GM13976 (cell line): ENCODE measurements around the gene BTG2.

Source experiments
- DNase-seq: peaks from one replicate; pipeline ENCODE4 v3.0.0; 2012; ENCODE audit warnings: low spot score
- CTCF ChIP-seq: IDR thresholded peaks from 2 replicates; pipeline ENCODE4 v1.5.1; 2012; ENCODE audit warnings: borderline replicate concordance, mild to moderate bottlenecking; ENCODE audit not compliant: insufficient read depth; ENCODE audit errors: extremely low read depth, missing control alignments, control extremely low read depth
- in situ Hi-C: fragments of 300-500 bp; cut with MboI; formaldehyde crosslinking; loops from one replicate; pipeline ENCODE4 v1.12.0; 2022; ENCODE audit warnings: low sequenced_read_pairs, mixed read lengths, inconsistent platforms; ENCODE audit not compliant: unreplicated experiment

BTG2 gene

DNA sequence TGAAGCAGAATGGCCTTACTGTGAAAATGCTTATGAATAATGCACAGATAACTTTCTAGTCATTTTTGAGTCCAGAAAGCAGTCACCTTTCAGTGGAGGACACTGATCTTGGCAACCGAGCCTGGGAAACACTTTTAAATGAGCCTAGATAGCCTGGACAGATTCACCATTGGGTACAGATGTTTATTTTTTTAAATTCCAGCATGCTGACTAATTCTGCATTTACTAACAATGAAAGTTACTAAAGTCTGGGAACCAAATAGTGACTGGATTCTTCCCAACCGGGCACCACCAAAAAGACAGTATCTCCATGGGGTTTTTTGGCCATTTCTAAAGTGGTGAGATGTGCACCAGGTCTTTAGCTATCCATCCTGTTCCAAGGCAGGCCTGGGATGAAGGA, 48.9 kb downstream of the BTG2 start:
- in situ Hi-C loops, result loop anchor here (25.0 kb wide), 1 partner anchor 358 kb away; no protein-coding TSS in a partner anchor
- no peak for TF ChIP-seq CTCF
- no peak for DNase-seq

- DNase-seq, result no peak
- in situ Hi-C loops, result loop anchor here (25.0 kb wide), 1 partner anchor 353 kb away; no protein-coding TSS in a partner anchor
- TF ChIP-seq CTCF, result peak; percentile 18
Observed at GRCh38 chr1:203359010-203359571, 53.8 kb downstream of the BTG2 start.
